HG02678 (cell line): ENCODE results near the gene ZIC4.

Source experiments
- ATAC-seq: cut with Tn5 transposase; IDR thresholded peaks from one replicate; pipeline ENCODE4 v1.9.1; 2021; ENCODE audit warnings: mild to moderate bottlenecking, moderate library complexity; ENCODE audit not compliant: unreplicated experiment

ZIC4 gene

DNA sequence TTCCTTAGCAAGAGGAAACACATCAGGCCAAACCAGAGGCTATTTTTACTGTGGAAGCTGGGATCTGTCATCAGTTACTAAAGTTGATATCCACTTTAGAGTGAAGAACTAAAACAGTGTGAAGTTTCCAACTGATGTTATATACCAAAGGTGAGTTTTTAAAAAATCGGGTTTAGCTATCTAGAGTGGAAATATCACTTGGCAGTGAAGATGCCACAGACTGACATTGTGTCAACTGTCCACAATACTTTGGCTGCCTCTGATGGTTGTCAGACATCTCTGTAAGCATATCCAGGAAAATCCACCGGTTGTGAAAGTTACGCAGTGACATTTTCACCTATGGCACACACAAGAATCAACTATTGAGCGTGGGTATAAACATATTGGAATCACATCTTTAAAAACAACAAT is 12.0 kb upstream of the ZIC4 start:
- ATAC-seq: no peak

DNA sequence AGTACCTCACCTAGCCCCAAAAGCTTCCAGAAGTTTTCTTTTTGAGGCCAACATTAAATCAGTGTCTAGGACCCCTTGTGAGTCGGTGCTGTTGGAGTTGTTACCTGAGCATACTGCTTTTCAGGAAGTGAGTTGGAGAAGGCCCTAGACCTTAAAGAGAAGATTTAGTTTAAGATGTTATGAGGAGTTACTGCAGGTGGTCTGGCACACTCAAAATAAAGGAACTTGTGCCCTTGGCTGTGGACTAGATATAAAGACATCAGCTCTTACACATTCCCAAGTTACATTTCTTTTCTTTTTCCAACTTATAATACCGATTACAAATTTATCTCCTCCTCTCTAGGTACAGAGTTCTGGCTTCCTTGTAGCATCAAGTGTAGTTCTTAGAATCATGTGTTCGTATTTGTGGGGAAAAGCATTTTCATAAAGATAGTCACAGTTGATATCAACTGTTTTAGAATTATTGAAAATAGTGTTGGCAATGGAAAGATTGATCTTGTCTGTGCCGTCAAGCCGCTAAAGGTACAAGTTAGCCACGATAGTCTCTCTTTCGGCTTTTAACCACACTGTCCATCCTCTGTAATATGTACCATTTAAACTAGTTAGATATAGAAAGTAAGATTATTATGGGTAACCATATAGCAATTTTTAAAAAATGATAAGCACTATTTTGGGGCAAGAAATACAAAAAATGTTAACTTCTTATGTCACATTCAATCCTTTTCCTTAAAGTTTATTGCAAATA is 11.4 kb upstream of the ZIC4 start:
- no peak for ATAC-seq

DNA sequence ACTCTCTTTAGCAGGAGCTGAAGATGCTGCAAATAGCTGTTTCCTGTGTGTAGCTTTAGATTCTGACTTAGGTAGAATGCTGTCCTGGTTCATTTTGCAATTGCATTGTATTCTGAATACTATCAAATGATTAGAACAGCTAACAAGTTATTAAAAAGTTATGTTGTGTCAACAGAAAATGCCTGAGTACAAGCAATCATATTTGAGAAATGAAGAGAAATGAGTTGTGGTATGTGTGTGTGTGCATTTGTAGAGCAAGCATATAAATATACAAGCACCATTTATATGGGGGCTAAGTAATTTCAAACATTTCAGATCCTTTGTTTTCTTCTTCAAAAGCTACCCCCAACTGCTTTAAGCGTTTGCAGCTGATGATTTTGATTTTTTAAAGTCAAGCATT is 10.6 kb upstream of the ZIC4 start:
- ATAC-seq: no peak

DNA sequence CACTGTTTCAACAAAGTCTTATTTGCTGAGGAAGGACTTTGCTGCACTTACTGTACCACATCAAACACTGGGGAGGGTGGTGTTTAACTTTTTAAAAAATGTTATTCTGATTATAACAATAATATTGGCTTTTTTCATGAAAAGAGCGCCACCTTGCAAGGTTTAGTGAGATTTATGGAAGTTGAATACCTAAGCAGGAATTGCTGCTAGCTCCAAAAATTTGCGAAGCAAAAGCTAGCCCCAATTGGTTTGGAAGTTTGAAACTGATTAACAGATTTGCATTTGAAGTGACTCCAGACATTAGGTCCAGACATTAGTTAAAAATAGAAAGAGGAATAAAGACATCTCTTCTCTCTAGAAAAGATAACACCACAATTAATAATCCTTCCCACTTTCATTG is 9.5 kb upstream of the ZIC4 start:
- ATAC-seq: no peak

DNA sequence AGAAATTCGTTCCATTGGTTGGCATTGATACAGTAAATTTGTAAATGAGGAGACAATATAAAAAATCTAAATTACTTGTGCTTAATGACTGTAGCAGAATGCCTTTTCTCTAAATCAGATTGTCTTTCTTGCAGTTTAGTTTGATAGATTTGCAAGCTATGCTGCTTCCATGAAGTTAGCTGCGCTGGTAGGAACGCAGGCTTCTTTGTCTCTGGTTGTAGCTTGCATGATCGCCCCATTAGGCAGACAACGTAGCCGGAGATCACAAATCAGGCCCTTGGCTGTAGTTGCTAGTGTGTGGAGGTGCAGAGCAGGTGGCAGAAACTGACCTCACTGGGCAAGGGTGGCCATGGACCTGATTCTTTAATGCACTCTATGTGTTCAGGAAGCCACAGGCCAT is 8.9 kb upstream of the ZIC4 start:
- ATAC-seq: no peak

DNA sequence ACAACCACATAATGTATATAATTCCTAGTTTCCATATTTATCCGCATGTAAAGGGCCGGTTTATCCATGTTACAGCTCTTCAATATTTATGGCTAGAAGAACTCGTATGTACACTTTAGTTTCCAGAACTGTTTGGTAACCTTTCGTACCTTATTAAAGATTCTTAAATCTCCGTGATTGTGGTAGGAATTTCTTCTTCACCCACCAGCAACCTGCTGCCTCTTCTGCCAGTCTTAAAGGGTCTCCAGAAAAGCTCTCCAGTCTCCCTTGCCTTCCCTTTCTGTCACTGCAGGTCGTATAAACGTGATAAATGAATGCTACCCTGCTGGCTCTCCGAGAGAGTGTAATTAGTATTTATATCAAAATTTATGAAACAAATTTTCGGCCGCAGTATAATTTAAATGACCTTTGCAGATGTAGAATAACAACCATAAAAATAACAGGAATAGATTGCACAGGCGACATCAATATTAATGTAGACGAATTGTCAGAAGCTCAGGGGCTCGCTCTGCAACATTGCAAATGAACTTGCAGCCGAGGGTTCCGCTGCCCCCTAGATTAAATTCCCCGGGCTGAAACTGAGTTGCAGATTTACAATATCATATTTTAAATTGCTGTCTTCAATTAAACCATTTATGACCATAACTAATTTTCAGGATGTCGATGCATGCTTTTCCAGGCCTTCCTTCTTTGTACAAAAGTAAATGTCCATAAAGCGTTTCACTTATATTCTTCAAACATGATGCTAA is 8.2 kb upstream of the ZIC4 start:
- ATAC-seq: no peak

DNA sequence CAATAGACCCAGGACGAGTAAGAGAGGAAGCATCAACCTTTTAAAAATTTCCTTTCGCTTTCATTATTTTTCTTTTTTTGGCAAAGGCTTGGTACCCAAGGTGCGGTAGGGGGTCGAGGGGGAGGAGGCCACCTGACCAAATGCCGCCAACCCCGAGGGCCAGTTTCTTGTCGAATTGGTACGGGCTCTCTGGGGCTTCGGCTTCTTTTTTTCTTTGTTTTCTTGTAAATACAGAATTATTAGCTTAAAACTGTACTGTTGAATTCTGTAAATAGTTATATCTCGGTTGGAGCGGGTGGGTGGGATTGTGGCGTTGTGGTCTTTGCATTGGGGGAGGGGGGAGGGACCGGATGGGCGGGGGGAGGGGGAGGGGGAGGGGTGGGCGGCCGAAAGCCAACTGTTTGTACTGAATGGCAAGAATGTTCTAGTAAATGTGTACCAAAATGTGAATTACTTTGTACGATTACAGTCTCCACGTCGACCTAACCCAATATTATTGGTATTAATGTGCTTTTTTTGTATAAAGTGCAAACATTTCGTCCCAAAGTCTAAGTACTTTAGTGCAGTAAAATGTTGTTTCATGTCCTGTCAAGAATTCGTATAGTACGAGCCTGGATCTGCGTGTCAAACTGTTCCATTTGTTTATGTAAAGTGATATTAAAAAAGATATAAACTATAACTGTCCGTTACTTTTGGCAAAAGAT is 7.5 kb upstream of the ZIC4 start:
- ATAC-seq: no peak

DNA sequence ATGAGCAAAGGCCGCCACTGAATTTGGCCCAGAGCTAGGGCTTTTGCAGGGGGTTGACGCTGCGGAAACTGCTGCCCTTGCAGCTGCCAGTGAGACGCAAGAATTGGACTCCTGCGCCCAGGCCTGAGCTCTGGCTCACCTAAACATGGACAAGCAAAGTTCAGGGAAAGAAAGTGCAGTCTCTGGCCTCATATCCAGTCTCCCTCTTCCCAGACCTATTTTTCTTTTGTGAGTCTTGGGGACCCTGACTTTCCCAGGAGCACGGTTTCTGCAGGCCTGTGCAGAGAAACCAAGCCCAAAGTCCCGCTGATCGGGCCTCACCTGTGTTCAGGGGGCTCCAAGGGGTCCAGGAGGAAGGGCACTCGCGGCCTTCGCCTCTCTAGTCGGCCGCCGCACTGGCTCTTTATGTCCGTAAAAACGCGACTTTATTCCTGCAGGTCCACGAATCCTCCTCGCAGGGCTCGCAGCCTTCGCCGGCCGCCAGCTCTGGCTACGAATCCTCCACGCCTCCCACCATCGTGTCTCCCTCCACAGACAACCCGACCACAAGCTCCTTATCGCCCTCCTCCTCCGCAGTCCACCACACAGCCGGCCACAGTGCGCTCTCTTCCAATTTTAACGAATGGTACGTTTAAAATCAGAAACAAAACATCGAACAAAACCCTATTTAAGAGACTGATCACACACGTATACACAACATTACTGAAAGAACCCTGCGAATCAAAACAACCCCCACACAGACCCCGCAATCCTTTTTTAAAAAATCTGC is 6.8 kb upstream of the ZIC4 start:
- ATAC-seq: no peak

DNA sequence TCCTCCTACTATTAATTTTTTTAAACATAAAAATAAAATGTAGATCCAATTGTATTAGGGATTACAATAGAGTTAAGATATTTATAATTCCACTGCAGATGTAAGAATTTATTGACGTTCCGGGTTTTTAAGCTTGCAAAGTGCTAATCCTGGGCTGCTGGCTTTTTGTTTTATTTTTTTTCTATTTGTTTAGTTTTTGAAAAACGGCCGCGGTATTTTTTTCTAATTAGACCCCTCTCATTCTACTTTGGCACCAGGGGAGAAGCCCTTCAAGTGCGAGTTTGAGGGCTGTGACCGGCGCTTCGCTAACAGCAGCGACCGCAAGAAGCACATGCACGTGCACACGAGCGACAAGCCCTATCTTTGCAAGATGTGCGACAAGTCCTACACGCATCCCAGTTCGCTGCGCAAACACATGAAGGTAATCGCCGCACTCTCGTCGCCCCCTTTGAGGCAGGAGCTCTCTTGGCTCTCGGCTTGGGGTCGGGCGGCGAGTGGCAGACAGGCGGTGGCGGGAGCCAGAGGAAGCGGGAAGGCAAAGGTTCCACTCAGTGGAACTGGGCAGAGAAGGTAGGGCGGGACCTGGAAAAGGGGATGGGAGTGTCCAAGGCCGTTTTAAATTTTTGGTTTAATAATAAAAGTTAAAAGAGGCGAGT is 6.0 kb upstream of the ZIC4 start:
- ATAC-seq: no peak

DNA sequence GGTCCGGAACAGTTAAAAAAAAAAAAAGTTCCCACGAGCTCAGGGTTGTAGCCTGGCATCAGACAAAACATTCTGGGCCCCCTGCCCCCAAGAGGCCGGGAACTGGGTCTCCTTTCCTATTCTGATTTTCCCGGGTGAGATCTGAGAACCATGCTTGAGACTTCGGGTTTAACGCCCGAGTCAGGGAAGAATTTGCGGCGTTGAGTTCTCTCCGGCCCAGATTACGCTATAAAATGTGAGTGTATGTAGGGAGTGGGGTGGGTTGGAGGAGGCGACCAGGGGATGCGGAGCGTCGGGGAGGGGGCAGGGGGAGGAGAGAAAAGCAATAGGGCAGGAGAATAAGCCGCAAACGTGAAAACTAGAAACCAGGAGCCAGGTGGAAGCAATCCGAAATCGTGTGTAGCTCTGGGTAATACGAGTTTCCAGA is 5.5 kb upstream of the ZIC4 start:
- no peak for ATAC-seq

DNA sequence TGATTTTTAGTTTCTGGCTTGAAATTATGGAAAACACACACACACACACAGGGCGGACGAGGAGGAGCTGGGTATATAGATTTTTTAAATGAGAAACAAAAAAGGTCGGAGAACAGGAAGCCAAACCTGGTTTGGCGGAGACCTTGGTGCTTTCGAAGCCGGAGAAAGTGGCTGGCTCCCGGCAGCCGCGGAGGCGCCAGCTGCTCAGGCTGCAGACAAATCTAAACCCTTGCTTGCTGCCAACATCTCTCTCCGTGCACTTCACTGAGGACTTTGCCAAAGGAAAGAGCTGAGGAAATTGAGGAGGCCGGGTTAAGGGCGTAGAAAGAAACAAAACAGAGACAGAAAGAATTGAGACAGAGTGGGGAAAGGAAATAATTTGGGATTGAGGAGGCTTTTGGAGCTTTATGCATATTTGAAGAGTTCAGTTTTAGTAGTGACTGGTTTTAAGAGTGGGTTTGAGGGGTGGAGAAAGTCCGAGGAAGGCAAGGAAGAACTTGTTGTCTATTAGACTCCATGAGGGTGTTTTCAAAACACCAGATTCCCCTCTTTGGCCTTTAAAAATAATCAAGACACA is 5.0 kb upstream of the ZIC4 start:
- no peak for ATAC-seq

DNA sequence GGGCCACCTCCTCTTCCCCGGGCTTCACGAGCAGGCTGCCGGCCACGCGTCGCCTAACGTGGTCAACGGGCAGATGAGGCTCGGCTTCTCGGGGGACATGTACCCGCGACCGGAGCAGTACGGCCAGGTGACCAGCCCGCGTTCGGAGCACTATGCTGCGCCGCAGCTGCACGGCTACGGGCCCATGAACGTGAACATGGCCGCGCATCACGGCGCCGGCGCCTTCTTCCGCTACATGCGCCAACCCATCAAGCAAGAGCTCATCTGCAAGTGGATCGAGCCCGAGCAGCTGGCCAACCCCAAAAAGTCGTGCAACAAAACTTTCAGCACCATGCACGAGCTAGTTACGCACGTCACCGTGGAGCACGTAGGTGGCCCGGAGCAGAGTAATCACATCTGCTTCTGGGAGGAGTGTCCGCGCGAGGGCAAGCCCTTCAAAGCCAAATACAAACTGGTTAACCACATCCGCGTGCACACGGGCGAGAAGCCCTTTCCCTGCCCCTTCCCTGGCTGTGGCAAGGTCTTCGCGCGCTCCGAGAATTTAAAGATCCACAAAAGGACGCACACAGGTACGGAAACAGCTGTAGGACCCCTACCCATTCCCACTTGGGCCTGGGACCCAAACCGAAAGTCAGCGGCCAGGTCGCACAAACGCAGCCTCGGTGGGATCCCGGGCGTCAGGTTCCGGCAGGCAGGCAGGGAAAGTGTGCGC is 4.3 kb upstream of the ZIC4 start:
- no peak for ATAC-seq

DNA sequence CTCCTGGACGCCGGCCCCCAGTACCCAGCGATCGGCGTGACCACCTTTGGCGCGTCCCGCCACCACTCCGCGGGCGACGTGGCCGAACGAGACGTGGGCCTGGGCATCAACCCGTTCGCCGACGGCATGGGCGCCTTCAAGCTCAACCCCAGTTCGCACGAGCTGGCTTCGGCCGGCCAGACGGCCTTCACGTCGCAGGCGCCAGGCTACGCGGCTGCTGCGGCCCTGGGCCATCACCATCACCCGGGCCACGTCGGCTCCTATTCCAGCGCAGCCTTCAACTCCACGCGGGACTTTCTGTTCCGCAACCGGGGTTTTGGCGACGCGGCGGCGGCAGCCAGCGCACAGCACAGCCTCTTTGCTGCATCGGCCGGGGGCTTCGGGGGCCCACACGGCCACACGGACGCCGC is 3.8 kb upstream of the ZIC4 start:
- no peak for ATAC-seq

DNA sequence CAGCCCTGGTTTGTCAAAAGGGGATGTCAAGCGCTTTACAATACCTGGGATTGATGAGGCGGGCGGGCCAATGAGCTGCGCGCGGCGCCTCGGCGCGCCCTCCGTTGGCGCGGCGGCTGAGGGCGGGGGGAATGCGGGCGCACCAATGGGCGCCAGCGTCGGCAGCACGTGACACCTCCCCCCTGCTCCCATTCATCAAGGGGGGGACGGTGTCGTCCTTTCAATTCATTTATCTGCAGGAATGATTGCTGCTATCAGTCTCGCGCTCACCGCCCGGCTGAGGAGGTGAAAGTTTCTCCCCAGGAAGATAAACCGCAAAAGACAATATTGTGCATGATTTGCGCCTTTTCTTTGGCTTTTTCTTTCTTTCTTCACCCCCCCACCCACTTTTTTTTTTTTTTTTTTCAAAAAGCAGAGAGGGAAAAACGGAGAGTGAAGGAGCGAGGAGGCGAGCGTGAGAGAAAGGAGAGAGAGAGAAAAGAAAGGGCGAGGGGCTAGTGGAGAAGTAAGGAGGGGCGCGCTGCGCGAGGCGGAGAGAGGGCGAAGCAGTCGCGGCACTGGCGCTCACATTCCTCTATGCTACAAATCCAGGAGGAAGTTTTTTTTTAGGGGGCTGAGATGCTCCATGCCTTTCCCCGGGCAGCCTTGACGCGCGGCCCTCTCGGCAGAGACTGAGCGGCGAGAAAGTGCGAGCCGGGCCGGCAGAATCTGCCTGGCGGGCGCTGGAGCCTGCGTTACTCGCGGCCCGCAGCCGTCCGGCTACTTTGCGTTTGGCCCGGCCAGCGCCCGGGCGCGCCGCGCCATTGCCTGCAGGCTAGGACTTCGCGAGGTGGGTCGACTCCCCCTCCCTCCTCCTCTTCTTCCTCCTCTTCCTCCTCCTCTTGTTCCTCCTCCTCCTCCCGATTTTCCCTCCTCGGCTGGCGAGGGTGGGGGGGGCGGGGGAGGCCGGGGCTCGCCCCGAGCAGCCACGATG is 3.1 kb upstream of the ZIC4 start, which contains the start of gene ZIC1:
ZIC1 (plus strand) TSS at position 223 of the 973 bp plus-strand sequence; CDS start at position 971, 748 bp downstream.
- no peak for ATAC-seq

DNA sequence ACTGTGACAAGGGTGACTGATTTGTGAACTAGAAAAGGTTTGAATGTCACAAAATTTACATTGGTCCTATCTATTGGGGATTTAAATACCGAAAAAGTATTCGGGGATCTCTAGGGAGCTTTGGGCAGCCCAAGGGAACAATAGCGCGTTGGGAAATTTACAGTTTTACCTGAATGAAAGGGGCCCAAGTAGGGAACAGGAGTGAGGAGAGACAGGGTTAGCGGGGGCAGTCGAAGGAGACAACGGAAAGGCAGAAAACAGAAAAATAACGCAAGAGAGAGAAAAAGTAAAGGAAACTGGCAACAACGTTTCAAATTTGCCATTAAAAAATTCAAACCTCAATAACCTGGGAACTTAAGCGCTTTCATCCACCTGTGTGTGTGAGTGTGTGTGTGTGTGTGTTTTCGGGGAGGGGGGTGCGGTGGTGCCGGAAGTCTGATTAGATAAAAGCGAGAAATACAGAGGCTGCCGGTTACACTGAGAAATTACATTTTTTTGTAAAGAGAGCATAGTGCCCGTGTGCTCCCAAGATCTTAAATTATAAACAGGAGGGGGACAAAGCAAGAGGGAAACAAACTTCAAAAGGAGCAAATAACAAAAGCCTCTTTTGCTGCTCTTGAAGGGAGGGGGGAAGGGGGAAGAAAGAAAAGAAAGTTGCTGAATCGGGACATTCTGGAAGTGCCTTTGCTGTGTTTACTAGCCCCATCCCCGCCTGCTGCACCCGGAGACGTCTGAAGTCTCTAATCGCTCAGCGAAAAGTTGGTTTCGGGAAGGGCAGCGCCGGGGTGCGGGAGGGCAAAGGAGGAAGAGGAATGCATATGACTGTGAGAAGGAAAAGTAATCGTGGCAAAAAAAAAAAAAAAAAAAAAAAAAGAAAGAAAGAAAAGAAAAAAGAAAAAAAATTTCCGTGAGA is 2.1 kb upstream of the ZIC4 start:
- ATAC-seq: no peak

DNA sequence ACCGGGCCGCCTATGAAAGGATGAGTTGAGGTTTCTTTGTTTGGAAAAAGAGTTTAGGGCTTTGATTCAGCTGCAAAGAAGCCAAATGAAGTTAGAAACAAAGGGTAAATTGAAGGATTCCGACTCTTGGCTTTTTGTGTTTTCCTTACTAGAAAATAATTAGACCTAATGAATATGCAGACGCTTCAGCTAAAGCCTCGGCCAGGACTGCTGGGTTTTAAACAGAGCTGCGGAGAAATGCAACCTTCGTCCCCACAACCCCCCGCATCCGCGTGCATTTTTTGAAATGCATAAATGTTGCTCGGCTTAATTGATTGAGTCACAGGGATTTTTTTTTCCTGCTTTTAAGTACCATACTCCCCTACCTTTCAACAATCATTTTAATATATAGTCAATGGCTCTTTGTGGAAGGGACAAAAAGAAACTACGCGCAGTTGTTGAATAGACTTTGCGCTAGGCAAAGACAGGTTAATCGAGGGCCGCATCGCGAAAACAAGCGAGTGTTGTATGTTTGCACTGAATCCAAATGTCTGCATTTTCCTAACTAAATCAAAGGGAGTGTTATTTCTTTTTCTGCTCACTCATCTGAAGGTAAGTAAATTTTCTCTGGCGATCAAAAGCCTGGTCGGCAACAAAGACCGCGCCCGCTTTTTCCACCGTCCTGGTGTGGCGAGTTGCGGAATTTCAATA is 1.3 kb upstream of the ZIC4 start:
- no peak for ATAC-seq

DNA sequence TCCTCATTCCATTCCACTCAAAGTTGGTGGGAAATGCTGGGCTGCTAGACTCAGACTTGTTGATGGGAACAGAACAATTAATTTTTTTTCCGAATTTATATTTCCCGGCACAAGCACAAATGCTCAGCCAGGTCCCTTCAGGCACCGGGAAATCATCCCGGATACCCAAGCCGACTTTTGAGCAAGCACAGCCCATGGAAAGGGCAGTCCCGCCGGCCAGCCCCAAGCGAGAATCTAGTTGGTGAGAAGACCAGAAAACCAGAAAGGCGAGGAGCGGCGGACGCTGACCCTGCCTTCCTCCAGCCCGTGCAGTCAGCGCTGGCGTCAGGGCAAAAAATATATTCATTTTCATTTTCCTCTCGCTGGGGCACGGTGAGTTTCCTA is 763 bp upstream of the ZIC4 start:
- no peak for ATAC-seq
